GM21717 (cell line): ENCODE data around the gene MLXIP.
"Not testable (repeated sequence)": the region's sequence is repeated elsewhere in the genome, so short reads cannot be mapped to it uniquely, and the experiment has no call there.

Experiments
- ATAC-seq: cut with Tn5 transposase; IDR thresholded peaks from one replicate; pipeline ENCODE4 v1.9.1; 2021; ENCODE audit warnings: mild to moderate bottlenecking, moderate library complexity; ENCODE audit not compliant: unreplicated experiment

Gene MLXIP

DNA sequence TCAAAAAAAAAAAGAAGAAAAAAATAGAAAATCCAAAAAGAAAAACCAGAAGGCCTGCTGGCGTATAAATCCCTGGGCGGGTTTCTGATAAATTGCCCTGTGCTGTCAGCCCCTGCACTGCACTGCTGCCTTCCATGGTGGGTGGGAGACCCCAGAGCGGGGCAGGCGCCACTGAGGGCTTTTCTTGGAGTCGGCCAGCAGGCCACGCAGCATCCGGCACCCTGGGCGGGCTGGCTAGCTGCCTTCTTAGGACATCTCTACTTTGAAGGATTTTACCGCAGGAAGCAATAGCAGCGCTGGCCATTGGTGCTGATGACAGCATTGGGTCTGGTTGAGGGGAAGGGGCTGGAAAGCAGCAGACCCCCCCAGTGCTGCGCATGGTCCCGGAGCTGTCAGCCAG, 66.3 kb downstream of the MLXIP start:
- ATAC-seq, result no peak

DNA sequence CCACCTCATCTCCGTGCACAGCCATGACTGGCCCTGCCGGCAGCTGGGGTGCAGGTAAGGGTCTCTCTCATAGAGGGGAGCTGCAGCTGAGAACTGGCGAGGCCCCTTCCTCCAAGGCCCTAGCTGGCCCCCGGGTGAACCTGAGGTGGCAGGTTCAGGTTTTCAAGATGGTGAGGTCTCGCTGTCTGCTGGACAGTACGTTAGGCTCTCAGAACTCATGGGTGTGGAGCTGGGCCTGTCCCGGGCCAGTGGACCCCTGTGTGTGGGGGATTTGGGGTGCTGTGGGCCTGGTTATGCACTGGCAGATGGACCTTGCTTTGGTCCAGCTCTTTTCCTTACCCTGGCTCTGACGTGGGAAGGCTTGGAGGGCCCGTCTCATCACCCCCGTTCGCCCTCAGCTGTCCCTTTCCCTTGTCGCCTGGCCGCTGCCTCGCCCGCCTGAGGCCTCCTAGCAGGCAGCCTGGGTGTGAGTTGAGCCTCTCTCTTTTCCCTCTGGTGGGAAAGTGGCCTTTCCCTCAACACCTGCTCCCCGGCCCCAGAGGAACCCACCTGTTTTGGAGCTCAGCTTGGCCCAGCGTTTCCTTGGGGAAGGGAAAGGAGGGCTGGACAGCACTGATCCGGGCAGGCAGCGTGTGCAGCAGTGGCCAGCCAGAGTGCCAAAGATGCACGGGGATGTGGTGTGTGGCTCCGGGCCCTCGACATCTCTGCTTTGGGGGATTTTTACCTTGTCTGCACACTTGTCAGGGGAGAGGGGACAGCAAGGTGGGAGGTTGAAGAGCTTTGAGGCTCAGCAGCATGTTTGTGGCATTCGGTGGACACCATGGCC, 67.2 kb downstream of the MLXIP start:
- ATAC-seq, result no peak

DNA sequence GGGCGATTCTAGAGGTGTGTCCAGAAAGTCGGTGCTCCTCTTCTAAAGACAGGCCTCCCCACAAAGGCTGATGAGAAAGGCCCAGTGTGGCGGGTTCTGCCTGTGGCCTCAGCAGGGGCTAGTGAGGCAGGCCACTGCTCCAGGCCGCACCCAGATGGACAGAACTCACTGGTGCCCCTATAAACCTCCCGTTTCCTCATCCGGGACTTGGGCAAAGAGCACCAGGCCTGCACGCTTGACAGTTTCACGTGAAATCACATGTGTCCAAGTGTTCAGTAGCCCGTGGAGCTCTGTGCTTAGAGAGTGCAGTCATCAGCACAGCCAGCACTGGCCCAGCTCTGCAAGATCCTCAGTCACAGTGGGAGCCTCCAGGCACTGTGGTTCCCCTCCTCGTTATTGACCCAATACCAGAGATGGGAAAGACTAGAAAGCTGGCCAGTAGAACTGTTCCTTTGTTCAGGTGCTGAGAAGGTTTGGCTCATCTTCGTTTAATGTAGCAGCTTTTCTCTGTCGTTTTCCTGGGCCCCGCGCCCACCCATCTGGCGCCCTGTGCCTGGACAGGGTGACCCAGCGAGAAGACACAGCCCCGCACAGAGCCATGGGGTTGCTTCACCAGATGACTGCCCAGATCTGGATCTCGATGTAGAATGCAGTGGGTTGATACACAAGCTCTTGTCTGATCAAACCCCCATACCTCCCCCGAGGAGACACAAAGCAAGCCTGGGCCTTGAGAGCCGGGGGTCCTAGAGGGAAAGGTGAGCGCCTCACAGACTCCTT, 69.1 kb downstream of the MLXIP start:
- ATAC-seq, result no peak

DNA sequence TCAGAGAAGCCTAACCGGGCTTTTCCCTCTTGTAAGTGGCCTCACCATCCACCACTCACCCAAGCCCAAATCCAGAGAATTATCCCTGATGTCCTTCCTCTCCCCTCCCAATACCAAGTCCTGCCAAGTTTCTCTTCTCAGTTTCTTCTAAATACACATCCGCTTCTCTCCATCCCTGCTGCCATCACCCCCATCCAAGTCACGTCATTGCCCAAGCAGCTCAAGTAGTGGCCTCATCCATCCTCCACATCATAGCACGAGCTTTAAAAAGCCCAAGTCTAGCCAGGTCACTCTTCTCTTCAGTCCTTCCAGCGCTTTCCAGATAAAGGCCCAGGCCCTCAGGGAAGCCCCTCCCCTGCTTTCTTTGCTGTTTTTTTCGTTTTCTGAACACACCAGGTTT, 70.1 kb downstream of the MLXIP start:
- no peak for ATAC-seq

DNA sequence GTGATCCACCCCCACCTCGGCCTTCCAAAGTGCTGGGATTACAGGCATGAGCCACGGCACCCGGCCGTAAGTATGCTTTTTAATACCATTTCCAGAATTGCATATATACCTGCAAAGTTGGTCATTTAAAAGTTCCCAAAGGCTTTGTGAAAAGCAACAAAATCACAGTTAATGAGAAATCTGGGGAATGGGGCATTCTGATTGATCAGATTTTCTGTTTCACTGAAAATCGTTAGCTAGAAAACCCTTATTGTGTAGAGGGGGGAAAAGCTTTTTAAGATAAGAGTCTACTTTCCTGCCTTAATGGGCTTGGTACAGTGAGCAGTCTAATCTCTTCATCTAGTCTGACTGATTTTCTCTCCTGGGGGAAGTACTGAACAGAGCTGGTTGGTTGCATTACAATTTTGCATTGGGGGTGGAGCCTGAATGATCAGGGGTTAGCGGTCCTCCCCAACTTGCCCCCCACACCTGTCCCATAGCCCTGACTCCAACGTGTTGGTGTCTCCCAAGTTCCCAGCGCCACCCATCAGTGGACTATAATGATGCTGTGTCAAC, 71.6 kb downstream of the MLXIP start:
- no peak for ATAC-seq

DNA sequence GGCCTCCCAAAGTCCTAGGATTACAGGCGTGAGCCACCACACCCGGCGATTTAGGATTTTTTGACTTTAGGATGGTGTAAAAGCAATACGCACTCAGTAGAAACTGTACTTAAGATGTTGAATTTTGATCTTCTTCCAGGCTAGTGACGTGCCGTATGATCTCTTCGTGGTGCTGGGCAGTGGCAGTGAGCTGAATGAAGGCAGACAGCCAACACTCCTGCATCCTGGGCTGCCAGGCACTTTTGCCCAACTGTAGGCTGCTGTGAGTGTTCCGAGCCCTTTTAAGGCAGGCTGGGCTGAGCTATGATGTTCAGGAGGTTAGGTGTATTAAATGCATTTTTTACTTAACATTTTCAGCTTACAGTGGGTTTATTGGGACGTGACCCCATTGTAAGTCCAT, 74.2 kb downstream of the MLXIP start:
- ATAC-seq, result no peak

DNA sequence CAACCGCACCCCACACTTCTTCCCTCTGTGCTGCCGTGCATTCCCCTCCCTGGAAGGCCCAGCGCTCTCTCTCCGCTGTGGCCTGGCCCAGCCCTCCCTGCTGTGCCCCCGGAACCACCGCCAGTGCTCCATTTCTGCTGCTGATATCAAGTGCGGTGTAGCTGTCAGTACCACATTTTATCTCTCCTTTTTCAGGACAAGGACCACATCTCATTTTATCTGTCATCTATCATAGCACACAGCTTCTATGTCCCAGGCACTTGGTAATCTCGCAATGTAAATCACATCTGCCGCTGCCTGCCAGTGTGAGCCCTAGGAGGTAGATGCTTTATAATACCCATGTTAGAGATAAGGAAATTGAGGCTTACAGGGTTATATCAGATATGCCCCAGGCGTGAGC, 77.1 kb downstream of the MLXIP start:
- no peak for ATAC-seq

DNA sequence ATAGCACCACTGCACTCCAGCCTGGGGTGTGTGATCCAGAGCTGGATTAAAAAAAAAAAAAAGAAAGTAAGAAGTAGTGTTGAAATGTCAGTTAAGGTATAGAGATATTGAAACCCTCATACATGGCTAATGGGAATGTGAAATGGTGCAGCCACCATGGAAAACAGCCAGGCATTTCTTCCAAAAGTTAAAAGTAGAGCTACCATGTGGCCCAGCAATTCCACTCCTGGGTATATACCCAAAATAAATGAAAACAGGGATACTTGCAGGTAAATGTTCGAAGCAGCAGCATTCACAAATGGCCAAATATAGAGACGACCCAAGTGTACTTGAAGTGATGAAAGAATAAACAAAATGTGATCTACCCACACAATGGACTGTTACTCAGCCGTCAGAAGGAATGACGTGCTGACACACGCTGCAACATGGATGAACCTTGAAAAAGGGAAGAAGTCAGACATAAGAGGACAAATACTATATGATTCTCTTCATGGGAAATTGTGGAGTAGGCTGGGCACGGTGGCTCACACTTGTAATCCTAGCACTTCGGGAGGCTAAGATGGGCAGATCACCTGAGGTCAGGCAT, 80.2 kb downstream of the MLXIP start:
- no peak for ATAC-seq

DNA sequence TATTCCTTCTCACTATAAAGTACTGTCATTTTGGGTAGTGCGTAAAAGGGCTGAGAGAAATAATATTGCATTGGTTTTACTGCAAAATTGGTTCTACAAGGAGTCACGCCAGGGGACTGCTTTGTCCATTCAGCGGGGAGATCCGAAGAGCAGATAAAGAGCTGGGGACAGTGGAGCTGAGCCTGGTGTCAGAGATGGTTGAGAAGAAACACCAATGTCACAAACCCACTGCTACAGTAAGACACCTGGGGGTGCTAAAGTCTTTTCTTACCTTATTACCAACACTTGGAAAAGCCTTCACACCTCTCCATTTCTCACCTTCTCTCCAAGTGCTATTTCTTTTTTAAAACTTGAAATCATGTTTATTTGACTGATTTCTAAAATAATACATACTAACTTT, 81.3 kb downstream of the MLXIP start:
- ATAC-seq, result no peak

DNA sequence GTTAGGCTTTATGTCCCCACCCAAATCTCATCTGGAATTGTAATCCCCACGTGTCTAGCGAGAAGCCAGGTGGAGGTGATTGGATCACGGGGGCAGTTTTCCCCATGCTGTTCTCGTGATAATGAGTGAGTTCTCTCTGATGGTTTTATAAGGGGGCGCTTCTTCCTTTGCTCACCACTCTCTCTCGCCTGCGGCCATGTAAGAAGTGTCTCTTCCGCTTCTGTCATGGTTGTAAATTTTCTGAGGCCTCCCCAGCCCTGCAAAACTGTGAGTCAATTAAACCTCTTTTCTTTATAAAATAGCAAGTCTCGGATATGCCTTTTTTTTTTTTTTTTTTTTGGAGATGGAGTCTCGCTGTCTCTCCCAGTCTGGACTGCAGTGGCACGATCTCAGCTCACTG, 82.2 kb downstream of the MLXIP start:
- ATAC-seq, result no peak

DNA sequence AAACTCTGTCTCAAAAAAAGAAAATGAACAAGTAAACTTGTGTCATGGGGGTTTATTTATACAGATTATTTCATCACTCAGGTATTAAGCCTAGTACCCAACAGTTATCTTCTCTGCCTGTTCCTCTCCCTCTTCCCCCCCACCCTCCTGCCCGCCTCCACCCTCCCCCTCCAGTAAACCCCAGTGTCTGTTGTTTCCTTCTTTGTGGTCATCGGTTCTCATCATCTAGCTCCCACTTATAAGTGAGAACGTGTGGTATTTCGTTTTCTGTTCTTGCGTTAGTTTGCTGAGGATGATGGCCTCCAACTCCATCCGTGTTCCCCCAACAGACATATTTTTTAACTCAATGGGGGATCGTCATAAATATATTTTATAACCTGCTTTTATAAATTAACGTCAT, 83.1 kb downstream of the MLXIP start:
- ATAC-seq, result no peak

DNA sequence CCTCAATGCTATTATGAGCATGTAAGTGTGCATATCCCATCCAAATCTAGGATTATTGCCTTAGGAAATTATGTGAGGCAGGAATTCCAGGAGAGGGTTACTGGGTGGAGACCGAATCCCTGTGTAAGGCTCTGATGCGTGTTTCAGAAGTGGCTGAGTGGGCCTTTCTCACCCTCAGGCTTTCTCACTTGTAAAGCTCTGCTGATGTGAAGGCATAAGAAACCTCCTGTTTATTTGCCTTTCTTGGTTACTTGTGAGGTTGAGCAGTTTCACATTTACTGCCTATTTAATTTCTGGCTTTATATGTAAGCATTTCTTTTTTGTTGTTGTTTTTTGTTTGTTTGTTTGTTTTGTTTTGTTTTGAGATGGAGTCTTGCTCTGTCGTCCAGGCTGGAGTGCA, 84.4 kb downstream of the MLXIP start:
- ATAC-seq, result no peak

DNA sequence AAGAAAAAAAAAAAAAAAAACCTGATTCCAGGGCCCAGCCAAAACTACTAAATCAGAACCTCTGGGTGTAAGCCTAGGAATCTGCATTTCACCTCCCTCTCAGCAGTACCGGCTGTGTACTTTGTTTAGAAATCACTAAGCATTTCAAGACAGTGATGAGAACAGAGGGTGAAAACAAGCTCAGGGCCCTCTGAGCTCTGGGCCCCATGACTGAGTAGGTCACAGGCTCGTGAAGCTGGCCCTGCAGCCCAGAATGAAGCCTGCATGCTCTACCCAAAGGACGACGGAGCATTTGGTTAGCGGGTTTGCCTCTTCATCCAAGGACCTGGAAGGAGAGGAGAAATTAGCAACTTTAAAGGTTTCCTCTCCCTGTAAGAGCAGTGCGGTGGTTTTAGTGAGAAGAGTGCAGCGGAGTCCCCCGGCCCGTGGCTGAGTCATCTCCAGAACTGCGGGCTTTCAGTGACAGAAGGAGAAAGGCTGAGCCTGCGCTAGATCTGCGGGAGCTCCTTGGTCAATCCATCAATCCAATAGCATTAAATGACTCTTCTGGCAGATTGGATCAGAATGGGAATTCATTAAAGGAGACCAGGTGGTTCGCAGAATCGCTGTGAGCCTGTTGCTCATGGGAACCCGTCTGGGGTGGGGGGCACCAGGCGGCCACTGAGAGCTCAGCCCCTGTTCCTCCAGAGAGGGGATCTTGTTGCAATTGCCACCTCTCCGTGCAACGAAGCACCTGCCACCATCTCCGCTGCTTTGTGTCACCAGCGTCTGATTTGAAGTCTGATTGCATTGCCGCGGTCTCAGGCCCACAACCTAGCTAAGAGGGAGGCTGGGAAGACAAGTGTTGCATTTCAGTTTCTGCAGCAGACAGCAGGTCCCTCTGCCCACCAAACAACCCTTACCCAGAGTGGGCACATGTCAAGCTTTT, 88.1 kb downstream of the MLXIP start:
- peak; percentile 56 for ATAC-seq

DNA sequence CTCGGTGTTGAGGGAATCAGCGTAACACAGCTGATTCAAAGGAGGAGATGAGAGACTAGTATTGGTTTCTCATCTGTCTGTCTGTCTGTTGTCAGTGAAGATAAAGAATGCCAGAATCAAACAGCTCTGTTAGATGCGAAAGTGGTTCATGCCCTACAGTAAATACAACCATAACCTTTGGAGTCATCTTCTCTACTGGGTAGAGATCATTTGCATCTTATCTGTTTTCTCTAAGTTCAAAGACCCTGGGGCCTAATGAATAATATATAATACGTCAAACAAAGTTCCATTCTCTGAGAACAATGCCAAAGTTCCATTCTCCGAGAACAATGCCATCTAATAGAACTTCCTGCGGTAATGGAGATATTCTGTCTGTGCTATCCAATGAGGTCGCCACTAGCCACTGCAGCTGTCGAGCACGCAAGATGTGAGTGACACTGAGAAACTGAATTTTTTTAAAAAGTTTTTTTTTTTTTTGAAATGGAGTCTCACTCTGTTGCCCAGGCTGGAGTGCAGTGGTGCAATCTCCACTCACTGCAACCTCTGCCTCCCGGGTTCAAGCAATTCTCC, 88.9 kb downstream of the MLXIP start:
- ATAC-seq, result no peak

DNA sequence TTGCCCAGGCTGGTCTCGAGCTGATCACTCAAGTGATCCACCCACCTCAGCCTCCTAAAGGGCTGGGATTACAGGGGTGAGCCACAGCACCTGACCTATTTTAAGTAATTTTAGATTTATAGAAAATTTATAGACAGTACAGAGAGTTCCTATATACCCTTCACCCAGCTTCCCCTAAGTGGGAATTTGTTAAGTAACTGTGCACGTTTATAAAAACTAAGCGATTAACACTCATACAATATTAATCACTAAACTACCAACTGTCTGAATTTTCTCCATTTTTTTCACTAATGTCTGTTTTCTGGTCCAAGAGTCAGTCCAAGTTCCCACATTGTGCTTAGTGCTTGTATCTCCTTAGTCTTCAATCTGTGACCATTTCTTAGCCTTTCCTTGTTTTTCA, 89.9 kb downstream of the MLXIP start:
- ATAC-seq, result no peak

DNA sequence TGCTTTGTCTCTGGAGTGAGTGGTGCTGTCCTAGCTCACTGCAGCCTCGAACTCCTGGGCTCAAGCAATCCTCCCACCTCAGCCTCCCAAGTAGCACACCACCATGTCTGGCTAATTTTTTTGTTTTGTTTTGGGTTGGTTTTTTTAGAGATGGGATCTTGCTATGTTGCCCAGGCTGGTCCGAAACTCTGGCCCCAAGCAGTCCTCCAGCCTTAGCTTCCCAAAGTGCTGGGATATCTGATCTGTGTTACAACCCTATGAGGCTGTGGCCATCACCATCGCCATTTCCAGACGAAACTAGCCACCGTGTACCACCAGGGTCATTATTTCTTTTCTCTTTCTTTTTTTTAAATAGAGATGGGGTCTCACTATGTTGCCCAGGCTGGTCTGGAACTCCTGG, 92.8 kb downstream of the MLXIP start:
- ATAC-seq, result no peak

DNA sequence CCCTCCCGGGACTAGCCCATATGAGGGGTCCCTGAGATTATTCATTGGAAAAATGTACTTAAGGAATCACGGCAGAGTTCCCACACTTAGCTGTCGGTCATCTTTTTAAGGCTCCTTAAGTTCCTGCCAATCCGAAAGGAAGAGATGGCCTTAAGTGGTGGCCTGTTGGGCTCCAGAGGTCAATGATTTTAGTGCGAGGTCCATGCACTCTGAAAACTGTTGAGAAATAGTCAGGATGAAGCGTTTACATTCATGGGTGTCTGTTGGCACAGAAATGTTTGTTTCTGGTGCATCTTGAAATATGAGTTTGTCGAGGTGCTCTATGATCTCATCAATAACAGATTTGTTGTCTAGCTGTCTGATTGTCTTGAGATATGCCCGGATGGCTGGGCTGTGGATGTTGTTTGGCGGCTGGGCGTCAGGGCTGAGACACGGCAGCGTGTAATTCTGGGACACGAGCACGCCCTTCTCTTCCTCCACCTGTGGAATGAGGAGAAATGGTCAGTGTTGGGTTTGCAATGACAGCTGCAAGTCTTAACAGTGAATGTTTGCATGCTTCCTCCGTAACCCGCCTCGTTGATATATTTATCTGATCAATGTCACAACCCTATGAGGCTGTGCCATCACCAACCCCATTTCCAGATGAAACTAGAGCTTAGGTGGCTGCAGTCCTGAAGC, 93.8 kb downstream of the MLXIP start:
- ATAC-seq, result no peak

DNA sequence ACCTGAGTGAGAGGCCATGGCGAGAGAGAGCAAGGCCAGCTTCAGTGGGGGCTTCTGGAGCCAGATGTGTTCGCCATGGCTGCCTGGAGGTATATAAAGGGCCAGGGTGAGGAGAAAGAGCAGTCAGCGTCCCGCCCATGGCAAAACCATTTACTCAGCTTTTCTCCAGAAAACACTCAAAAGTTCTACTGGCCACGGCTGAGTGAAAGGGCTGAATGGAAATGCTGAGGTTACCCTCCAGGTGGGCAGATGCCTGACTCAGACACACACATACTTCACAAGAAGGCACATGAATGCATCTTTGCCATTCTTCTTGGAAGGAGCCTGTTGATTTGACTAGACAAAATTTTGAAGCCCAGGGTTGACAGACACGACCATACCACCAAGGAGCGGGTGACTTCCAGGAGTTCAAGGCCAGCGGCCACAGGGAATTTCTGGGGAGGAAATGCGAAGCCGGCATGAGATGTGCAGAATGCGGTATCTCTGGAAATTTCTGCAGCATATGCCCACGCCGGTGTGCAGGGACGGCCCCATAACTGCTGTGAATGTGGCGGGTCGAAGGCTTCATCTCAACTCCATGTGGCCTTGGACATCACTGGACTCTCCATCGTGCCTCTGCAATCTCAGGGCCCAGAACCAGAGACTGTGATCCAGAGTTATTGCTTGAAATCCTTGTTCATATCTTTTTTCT, 95.7 kb downstream of the MLXIP start, which contains the start of gene IL31:
IL31 (minus strand) TSS at position 67 of the 691 bp plus-strand sequence; CDS start at position 18, 49 bp downstream.
- ATAC-seq, result no peak

DNA sequence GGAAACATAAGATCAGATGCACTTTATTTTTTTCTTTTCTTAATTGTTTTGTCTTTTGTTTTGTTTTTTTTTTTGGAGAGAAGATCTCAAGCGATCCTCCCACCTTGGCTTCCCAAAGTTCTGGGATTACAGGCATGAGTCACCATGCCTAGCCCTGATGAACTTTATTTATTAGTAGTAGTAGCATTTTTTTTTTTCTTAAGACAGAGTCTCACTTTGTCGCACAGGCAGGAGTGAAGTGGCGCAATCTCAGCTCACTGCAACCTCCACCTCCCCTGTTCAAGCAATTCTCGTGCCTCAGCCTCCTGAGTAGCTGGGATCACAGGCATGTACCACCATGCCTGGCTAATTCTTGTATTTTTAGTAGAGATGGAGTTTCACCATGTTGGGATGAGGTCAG, 97.9 kb downstream of the MLXIP start:
- ATAC-seq, result not testable (repeated sequence)
